Astrocyte of the spinal cord (primary cell): ENCODE results near the gene CMTM7.
"Not testable (repeated sequence)": the region's sequence is repeated elsewhere in the genome, so short reads cannot be mapped to it uniquely, and the experiment has no call there.

Source experiments
- DNase-seq: peaks from one replicate; pipeline ENCODE4 v3.0.0; 2011; ENCODE audit warnings: low read depth, low spot score
- H3K4me3 ChIP-seq: 2 replicates; pipeline ENCODE4 v1.5.1; 2011; ENCODE audit warnings: low read depth, mild to moderate bottlenecking, low read length, moderate library complexity
- CTCF ChIP-seq: IDR thresholded peaks from 2 replicates; pipeline ENCODE4 v1.5.1; 2012; ENCODE audit warnings: low read depth, mild to moderate bottlenecking, low read length, inconsistent platforms
- in situ Hi-C: cut with HindIII; loops from 2 replicates; pipeline ENCODE4 v1.10.0; 2017; ENCODE audit warnings: low sequenced_read_pairs

Gene CMTM7

GRCh38 chr3:32469151-32469874 lies 77.7 kb downstream of the CMTM7 start:
- in situ Hi-C loops = no loop called here
- H3K4me3 ChIP-seq = no peak overlapping the region
- no peak for DNase-seq
- no peak for TF ChIP-seq CTCF

GRCh38 chr3:32470362-32470761 lies 78.7 kb downstream of the CMTM7 start:
- in situ Hi-C loops = no loop called here
- DNase-seq = no peak
- H3K4me3 ChIP-seq = no peak overlapping the region
- TF ChIP-seq CTCF = no peak

- DNase-seq = no peak
- TF ChIP-seq CTCF = no peak
- in situ Hi-C loops = no loop called here
- no peak overlapping the region for H3K4me3 ChIP-seq
These were observed 79.6 kb downstream of the CMTM7 start for GRCh38 chr3:32471246-32471645.

GRCh38 chr3:32472151-32472550 lies 80.5 kb downstream of the CMTM7 start:
- H3K4me3 ChIP-seq, DNase-seq, in situ Hi-C loops: not testable (repeated sequence)

- DNase-seq = no peak
- in situ Hi-C loops = no loop called here
- no peak for TF ChIP-seq CTCF
- no peak overlapping the region for H3K4me3 ChIP-seq
These were observed 82.5 kb downstream of the CMTM7 start for GRCh38 chr3:32474201-32474600.

- in situ Hi-C loops = no loop called here
These were observed 89.0 kb downstream of the CMTM7 start for GRCh38 chr3:32480604-32481003.

More at GRCh38 chr3:32480604-32481003, 89.0 kb downstream of the CMTM7 start:
- no peak overlapping the region for H3K4me3 ChIP-seq
- TF ChIP-seq CTCF = no peak
- no peak for DNase-seq
